PC-3 (cell line): ENCODE data around the gene S100A3.

ENCODE experiments used
- CTCF ChIP-seq: fragments of 300-600 bp; sonication (generic); conservative IDR thresholded peaks from 2 replicates; pipeline ENCODE4 v1.5.1; 2017; ENCODE audit warnings: antibody characterized with exemption, low read depth, mild to moderate bottlenecking, low read length
- EZH2 ChIP-seq: fragments of 300-600 bp; sonication (generic); IDR thresholded peaks from one replicate; pipeline ENCODE4 v1.6.1; 2017; ENCODE audit warnings: antibody characterized with exemption, mild to moderate bottlenecking, low read length; ENCODE audit not compliant: unreplicated experiment
- EZH2phosphoT487 ChIP-seq: fragments of 300-600 bp; sonication (generic); IDR thresholded peaks from 2 replicates; pipeline ENCODE4 v1.6.1; 2018; ENCODE audit warnings: mild to moderate bottlenecking, antibody characterized with exemption, low read length, borderline replicate concordance

GRCh38 chr1:153572569-153573015 lies 23.5 kb upstream of the S100A3 start:
- TF ChIP-seq CTCF (peak; percentile 98), EZH2 (no peak), EZH2phosphoT487 (no peak)
